Measurements from ENCODE around the gene FAM193A. TPM values are rescaled to one million over a fixed set of nuclear protein-coding genes. Genes with fewer than 3 reads are reported as not detected.

The FAM193A gene
- total and polyA plus RNA-seq, 2 experiments from 2014 or later, result 12.0 to 22.9 TPM

DNA sequence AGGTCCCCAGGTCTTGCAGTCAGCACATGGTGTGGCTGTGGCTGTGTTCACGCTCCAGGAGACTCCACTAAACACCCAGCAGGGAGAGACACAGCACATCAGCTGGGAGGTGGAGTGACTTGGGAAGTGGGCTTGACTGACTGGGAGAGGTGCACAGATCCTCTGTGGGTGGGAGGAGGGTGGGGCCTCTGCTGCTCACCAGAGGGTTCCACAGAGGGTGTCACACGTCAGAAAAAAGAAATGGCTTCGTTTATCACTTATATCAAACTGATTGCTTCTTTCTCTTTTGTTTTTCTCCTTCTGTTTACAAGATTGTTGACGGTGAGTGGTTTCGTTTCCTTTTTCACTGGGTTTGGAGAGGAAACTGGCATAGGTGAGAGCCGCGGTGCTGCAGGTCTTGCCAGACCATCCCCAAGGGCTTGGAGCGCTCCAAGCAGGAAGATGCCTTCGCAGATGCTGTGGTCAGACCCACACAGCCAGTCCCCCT, 24.8 kb upstream of the FAM193A start:
- Histone ChIP-seq H3K36me3 (ENCODE audit: insufficient read depth) (peaks cover 25% of the 10 kb centered on the region), H3F3A (replicated peaks; ENCODE audit: low read depth) (peaks cover 7% of the 10 kb centered on the region; the same call in 1 of the 2 replicates), H3K4me3 (no peak overlapping the region), H4K20me1 (replicated peaks; ENCODE audit: insufficient read depth) (peaks cover 9% of the 10 kb centered on the region), H3K27ac (ENCODE audit: low read depth) (no peak overlapping the region), H3K79me2 (replicated peaks; ENCODE audit: insufficient read depth) (peaks cover 23% of the 10 kb centered on the region), H3K4me2 (no peak overlapping the region), H3K4me1 (ENCODE audit: insufficient read depth) (no peaks in the 10 kb centered on the region), H3K27me3 (ENCODE audit: insufficient read depth) (no peaks in the 10 kb centered on the region), H2AFZ (no peak overlapping the region), H3K9me2 (ENCODE audit: insufficient read depth) (no peaks in the 10 kb centered on the region)
- Mint-ChIP-seq H3K27ac (no peak overlapping the region), H3K36me3 (ENCODE audit: low read depth) (peaks cover 78% of the 10 kb centered on the region), H3K9me3 (no peaks in the 10 kb centered on the region), H3K4me3 (no peak overlapping the region), H3K4me1 (no peaks in the 10 kb centered on the region), H3K27me3 (ENCODE audit: insufficient read depth, low read depth, poor library complexity) (peaks cover 8% of the 10 kb centered on the region)
- ATAC-seq, result no peak
- TF ChIP-seq ZNF114 (CRISPR knock-in tag; IDR thresholded peaks at IDR 0.05) (no peak), CREB1 (CRISPR knock-in tag; IDR thresholded peaks at IDR 0.05; ENCODE audit: low read depth) (no peak), JUNB (IDR thresholded peaks at IDR 0.05; ENCODE audit: unreplicated experiment) (no peak), EZH2 (IDR thresholded peaks at IDR 0.05; ENCODE audit: low read depth, unreplicated experiment) (no peak), ZNF331 (CRISPR knock-in tag; IDR thresholded peaks at IDR 0.05; ENCODE audit: low read depth) (no peak), NANOG (IDR thresholded peaks at IDR 0.05; ENCODE audit: borderline replicate concordance) (no peak), POLR2AphosphoS5 (IDR thresholded peaks at IDR 0.05; ENCODE audit: low read depth) (no peak), EZH2phosphoT487 (IDR thresholded peaks at IDR 0.05; ENCODE audit: unreplicated experiment) (no peak), STAT1 (IDR thresholded peaks at IDR 0.05; ENCODE audit: unreplicated experiment) (no peak)
- TF ChIP-seq, protein P1, sequence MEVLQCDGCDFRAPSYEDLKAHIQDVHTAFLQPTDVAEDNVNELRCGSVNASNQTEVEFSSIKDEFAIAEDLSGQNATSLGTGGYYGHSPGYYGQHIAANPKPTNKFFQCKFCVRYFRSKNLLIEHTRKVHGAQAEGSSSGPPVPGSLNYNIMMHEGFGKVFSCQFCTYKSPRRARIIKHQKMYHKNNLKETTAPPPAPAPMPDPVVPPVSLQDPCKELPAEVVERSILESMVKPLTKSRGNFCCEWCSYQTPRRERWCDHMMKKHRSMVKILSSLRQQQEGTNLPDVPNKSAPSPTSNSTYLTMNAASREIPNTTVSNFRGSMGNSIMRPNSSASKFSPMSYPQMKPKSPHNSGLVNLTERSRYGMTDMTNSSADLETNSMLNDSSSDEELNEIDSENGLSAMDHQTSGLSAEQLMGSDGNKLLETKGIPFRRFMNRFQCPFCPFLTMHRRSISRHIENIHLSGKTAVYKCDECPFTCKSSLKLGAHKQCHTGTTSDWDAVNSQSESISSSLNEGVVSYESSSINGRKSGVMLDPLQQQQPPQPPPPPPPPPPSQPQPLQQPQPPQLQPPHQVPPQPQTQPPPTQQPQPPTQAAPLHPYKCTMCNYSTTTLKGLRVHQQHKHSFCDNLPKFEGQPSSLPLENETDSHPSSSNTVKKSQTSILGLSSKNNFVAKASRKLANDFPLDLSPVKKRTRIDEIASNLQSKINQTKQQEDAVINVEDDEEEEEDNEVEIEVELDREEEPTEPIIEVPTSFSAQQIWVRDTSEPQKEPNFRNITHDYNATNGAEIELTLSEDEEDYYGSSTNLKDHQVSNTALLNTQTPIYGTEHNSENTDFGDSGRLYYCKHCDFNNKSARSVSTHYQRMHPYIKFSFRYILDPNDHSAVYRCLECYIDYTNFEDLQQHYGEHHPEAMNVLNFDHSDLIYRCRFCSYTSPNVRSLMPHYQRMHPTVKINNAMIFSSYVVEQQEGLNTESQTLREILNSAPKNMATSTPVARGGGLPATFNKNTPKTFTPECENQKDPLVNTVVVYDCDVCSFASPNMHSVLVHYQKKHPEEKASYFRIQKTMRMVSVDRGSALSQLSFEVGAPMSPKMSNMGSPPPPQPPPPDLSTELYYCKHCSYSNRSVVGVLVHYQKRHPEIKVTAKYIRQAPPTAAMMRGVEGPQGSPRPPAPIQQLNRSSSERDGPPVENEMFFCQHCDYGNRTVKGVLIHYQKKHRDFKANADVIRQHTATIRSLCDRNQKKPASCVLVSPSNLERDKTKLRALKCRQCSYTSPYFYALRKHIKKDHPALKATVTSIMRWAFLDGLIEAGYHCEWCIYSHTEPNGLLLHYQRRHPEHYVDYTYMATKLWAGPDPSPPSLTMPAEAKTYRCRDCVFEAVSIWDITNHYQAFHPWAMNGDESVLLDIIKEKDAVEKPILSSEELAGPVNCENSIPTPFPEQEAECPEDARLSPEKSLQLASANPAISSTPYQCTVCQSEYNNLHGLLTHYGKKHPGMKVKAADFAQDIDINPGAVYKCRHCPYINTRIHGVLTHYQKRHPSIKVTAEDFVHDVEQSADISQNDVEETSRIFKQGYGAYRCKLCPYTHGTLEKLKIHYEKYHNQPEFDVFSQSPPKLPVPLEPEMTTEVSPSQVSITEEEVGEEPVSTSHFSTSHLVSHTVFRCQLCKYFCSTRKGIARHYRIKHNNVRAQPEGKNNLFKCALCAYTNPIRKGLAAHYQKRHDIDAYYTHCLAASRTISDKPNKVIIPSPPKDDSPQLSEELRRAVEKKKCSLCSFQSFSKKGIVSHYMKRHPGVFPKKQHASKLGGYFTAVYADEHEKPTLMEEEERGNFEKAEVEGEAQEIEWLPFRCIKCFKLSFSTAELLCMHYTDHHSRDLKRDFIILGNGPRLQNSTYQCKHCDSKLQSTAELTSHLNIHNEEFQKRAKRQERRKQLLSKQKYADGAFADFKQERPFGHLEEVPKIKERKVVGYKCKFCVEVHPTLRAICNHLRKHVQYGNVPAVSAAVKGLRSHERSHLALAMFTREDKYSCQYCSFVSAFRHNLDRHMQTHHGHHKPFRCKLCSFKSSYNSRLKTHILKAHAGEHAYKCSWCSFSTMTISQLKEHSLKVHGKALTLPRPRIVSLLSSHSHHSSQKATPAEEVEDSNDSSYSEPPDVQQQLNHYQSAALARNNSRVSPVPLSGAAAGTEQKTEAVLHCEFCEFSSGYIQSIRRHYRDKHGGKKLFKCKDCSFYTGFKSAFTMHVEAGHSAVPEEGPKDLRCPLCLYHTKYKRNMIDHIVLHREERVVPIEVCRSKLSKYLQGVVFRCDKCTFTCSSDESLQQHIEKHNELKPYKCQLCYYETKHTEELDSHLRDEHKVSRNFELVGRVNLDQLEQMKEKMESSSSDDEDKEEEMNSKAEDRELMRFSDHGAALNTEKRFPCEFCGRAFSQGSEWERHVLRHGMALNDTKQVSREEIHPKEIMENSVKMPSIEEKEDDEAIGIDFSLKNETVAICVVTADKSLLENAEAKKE (CRISPR knock-in tag; IDR thresholded peaks at IDR 0.05), result no peak
- TF ChIP-seq, protein P2, sequence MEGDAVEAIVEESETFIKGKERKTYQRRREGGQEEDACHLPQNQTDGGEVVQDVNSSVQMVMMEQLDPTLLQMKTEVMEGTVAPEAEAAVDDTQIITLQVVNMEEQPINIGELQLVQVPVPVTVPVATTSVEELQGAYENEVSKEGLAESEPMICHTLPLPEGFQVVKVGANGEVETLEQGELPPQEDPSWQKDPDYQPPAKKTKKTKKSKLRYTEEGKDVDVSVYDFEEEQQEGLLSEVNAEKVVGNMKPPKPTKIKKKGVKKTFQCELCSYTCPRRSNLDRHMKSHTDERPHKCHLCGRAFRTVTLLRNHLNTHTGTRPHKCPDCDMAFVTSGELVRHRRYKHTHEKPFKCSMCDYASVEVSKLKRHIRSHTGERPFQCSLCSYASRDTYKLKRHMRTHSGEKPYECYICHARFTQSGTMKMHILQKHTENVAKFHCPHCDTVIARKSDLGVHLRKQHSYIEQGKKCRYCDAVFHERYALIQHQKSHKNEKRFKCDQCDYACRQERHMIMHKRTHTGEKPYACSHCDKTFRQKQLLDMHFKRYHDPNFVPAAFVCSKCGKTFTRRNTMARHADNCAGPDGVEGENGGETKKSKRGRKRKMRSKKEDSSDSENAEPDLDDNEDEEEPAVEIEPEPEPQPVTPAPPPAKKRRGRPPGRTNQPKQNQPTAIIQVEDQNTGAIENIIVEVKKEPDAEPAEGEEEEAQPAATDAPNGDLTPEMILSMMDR (conservative IDR thresholded peaks at IDR 0.05; ENCODE audit: low read depth in 2 of 2), result no peak
- TF ChIP-seq, protein P3, sequence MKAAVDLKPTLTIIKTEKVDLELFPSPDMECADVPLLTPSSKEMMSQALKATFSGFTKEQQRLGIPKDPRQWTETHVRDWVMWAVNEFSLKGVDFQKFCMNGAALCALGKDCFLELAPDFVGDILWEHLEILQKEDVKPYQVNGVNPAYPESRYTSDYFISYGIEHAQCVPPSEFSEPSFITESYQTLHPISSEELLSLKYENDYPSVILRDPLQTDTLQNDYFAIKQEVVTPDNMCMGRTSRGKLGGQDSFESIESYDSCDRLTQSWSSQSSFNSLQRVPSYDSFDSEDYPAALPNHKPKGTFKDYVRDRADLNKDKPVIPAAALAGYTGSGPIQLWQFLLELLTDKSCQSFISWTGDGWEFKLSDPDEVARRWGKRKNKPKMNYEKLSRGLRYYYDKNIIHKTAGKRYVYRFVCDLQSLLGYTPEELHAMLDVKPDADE (IDR thresholded peaks at IDR 0.05), result no peak
- TF ChIP-seq, protein P4, sequence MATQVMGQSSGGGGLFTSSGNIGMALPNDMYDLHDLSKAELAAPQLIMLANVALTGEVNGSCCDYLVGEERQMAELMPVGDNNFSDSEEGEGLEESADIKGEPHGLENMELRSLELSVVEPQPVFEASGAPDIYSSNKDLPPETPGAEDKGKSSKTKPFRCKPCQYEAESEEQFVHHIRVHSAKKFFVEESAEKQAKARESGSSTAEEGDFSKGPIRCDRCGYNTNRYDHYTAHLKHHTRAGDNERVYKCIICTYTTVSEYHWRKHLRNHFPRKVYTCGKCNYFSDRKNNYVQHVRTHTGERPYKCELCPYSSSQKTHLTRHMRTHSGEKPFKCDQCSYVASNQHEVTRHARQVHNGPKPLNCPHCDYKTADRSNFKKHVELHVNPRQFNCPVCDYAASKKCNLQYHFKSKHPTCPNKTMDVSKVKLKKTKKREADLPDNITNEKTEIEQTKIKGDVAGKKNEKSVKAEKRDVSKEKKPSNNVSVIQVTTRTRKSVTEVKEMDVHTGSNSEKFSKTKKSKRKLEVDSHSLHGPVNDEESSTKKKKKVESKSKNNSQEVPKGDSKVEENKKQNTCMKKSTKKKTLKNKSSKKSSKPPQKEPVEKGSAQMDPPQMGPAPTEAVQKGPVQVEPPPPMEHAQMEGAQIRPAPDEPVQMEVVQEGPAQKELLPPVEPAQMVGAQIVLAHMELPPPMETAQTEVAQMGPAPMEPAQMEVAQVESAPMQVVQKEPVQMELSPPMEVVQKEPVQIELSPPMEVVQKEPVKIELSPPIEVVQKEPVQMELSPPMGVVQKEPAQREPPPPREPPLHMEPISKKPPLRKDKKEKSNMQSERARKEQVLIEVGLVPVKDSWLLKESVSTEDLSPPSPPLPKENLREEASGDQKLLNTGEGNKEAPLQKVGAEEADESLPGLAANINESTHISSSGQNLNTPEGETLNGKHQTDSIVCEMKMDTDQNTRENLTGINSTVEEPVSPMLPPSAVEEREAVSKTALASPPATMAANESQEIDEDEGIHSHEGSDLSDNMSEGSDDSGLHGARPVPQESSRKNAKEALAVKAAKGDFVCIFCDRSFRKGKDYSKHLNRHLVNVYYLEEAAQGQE (IDR thresholded peaks at IDR 0.05; ENCODE audit: unreplicated experiment), result no peak
- DNase-seq (ENCODE audit: low spot score), result no peak
